ENCODE results near the gene KCNQ1OT1.

- TF ChIP-seq CTCF (conservative IDR thresholded peaks at IDR 0.05; ENCODE audit: low read length) (no peak), EZH2phosphoT487 (IDR thresholded peaks at IDR 0.05; ENCODE audit: borderline replicate concordance) (no peak)
These were observed 130.5 kb downstream of the KCNQ1OT1 start for GRCh38 chr11:2569321-2569721.

Measured in Loucy (cell line).